GM15510 (cell line): ENCODE measurements around the gene PSMD9.

ENCODE experiments used
- POLR2A ChIP-seq: IDR thresholded peaks from 3 replicates; pipeline ENCODE4 v1.6.1; 2011; ENCODE audit warnings: borderline replicate concordance; ENCODE audit not compliant: insufficient read length; ENCODE audit errors: extremely low read depth

The PSMD9 gene

GRCh38 chr12:121888478-121889273 is at the start of gene PSMD9:
PSMD9 (plus strand) TSS chr12:121888790; CDS start chr12:121888857, 67 bp downstream.
- TF ChIP-seq POLR2A = peak; percentile 91

GRCh38 chr12:121839106-121839992 is 49.2 kb upstream of the PSMD9 start:
- TF ChIP-seq POLR2A = peak; percentile 63

- no peak for TF ChIP-seq POLR2A
Measured at GRCh38 chr12:121839993-121840761, 48.4 kb upstream of the PSMD9 start.

- no peak for TF ChIP-seq POLR2A
Measured at GRCh38 chr12:121843236-121843982, 45.2 kb upstream of the PSMD9 start.

- TF ChIP-seq POLR2A = no peak
Measured at GRCh38 chr12:121845701-121846100, 42.9 kb upstream of the PSMD9 start.

GRCh38 chr12:121849211-121849610 is 39.4 kb upstream of the PSMD9 start:
- no peak for TF ChIP-seq POLR2A

- no peak for TF ChIP-seq POLR2A
Measured at GRCh38 chr12:121849665-121850064, 38.9 kb upstream of the PSMD9 start.

- no peak for TF ChIP-seq POLR2A
Measured at GRCh38 chr12:121857322-121858246, 31.0 kb upstream of the PSMD9 start.

GRCh38 chr12:121858318-121858661 is 30.3 kb upstream of the PSMD9 start:
- TF ChIP-seq POLR2A = no peak

GRCh38 chr12:121858662-121859572 is 29.7 kb upstream of the PSMD9 start, which contains the start of gene HPD:
HPD (minus strand) TSS chr12:121858859; CDS start chr12:121858823, 36 bp downstream.
- TF ChIP-seq POLR2A = no peak

GRCh38 chr12:121860257-121860656 is 28.3 kb upstream of the PSMD9 start:
- no peak for TF ChIP-seq POLR2A

- TF ChIP-seq POLR2A = no peak
Measured at GRCh38 chr12:121861636-121862254, 26.8 kb upstream of the PSMD9 start.
